ENCODE measurements around the gene CCDC89. TPM values are rescaled to one million over a fixed set of nuclear protein-coding genes. Genes with fewer than 3 reads are reported as not detected.

The CCDC89 gene
- total and polyA plus RNA-seq, 2 donors (not counting 3 experiments of a cell fraction or from before 2014, with no cell fraction given) = not detected

DNA sequence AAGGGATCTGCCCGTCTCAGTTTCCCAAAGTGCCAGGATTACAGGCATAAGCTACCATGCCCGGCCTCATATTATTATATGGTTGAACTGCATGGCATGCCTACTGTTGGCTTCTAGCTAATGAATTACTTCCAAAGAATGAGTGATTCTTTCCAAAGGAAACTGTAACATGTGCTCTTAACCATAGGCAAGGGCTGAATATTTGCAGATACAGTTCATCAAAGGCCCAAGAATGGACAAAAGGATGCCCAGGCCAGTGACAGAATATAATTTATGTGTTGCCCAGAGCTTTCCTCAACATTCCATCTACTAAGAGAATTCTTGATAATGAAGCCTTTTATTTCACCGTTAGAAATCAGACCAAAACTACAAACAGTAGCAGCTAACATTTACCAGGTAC is 27.0 kb upstream of the CCDC89 start:
- H4K20me1 ChIP-seq (replicated peaks; ENCODE audit: control insufficient read depth, extremely low read depth, insufficient read depth, low read length) = no peaks in the 10 kb centered on the region
- no peak overlapping the region for H3K27ac ChIP-seq (ENCODE audit: insufficient read depth, low read depth, low read length)
- dilution Hi-C loops (cut with MboI; ENCODE audit: extremely low pct_ligation_motif_present, low sequenced_read_pairs) (no loop called here), intact Hi-C loops (cut with micrococcal nuclease) (no loop called here)
- no peaks in the 10 kb centered on the region for H3K9me1 ChIP-seq (replicated peaks; ENCODE audit: control insufficient read depth, extremely low read depth, insufficient read depth, low read length)
- TF ChIP-seq, protein P1, sequence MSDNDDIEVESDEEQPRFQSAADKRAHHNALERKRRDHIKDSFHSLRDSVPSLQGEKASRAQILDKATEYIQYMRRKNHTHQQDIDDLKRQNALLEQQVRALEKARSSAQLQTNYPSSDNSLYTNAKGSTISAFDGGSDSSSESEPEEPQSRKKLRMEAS (IDR thresholded peaks at IDR 0.05; ENCODE audit: insufficient read depth, insufficient read length) = no peak
- TF ChIP-seq MYC (IDR thresholded peaks at IDR 0.05; ENCODE audit: low read depth, low read length) = no peak
- no peak for DNase-seq (ENCODE audit: low read depth, low spot score)
- no peaks in the 10 kb centered on the region for H3K9me3 ChIP-seq (replicated peaks; ENCODE audit: control insufficient read depth, insufficient read depth, low read length)
- H3K4me2 ChIP-seq (ENCODE audit: insufficient read depth, low read length) = no peak overlapping the region
- H3K4me3 ChIP-seq (replicated peaks in 1 of 3; ENCODE audit: insufficient read depth in 1 of 3, low read depth in 1 of 3, low read length in 3 of 3) = no peak overlapping the region
- no peak overlapping the region for H3K9ac ChIP-seq (replicated peaks; ENCODE audit: extremely low read depth, insufficient read depth, low read length)
- H3K36me3 ChIP-seq (ENCODE audit: control insufficient read depth in 2 of 2, extremely low read depth in 1 of 2, insufficient read depth in 2 of 2, low read length in 2 of 2) = no peaks in the 10 kb centered on the region
- H3K27me3 ChIP-seq (ENCODE audit: control insufficient read depth in 2 of 2, insufficient read depth in 2 of 2, low read length in 2 of 2) = no peaks in the 10 kb centered on the region
- BruUV-seq (replicated peaks) = no TSS peak
- H2AFZ ChIP-seq (ENCODE audit: low read depth, low read length) = no peak overlapping the region
- ChIA-PET POLR2A (no interaction called here), CTCF (interaction anchor here (0.9 to 1.5 kb wide), 5 partner anchors 9 to 142 kb away, joined by 3 to 7 read pairs (median 3); partner anchors contain the start of gene CCDC83)
- H3K79me2 ChIP-seq (ENCODE audit: control insufficient read depth, insufficient read depth, low read length) = no peaks in the 10 kb centered on the region
- no peaks in the 10 kb centered on the region for H3K4me1 ChIP-seq (ENCODE audit: control insufficient read depth, extremely low read depth, insufficient read depth, low read length)
- no peak for FAIRE-seq

DNA sequence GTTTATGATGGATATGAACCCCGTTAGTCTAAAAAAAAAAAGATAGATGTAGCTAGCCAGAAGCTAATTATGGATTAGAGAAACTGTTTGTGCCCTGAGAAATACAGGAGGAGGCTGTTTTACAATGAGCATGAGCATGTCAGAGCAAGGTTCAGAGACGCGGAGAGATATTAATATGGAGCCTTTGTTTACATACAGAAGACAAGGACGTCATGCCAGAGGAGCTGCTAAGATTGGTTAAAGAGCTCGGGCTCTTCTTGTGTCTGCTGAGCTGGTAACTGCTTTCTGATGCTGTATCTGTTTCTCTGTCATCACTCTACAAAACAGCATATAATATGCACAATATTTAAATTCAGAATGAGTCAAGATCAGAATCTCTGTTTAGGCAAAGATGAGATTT is 24.9 kb upstream of the CCDC89 start:
- no peaks in the 10 kb centered on the region for H3K9me1 ChIP-seq (replicated peaks; ENCODE audit: control insufficient read depth, extremely low read depth, insufficient read depth, low read length)
- H3K79me2 ChIP-seq (ENCODE audit: control insufficient read depth, insufficient read depth, low read length) = no peaks in the 10 kb centered on the region
- no peaks in the 10 kb centered on the region for H3K36me3 ChIP-seq (ENCODE audit: control insufficient read depth in 2 of 2, extremely low read depth in 1 of 2, insufficient read depth in 2 of 2, low read length in 2 of 2)
- no TSS peak for BruUV-seq (replicated peaks)
- DNase-seq (ENCODE audit: low read depth, low spot score) (no peak), FAIRE-seq (no peak)
- POLR2A ChIA-PET = no interaction called here
- H3K9ac ChIP-seq (replicated peaks; ENCODE audit: extremely low read depth, insufficient read depth, low read length) = no peak overlapping the region
- no peaks in the 10 kb centered on the region for H4K20me1 ChIP-seq (replicated peaks; ENCODE audit: control insufficient read depth, extremely low read depth, insufficient read depth, low read length)
- H3K27ac ChIP-seq (ENCODE audit: insufficient read depth, low read depth, low read length) = no peak overlapping the region
- TF ChIP-seq, protein P1 (IDR thresholded peaks at IDR 0.05; ENCODE audit: insufficient read depth, insufficient read length) = no peak
- TF ChIP-seq MYC (IDR thresholded peaks at IDR 0.05; ENCODE audit: low read depth, low read length) = no peak
- dilution Hi-C loops (cut with MboI; ENCODE audit: extremely low pct_ligation_motif_present, low sequenced_read_pairs) = no loop called here
- CTCF ChIA-PET = interaction anchor here (1.2 kb wide), 1 partner anchor 16 kb away, joined by 5 read pairs; no protein-coding TSS in a partner anchor
- no peak overlapping the region for H3K4me3 ChIP-seq (replicated peaks in 1 of 3; ENCODE audit: insufficient read depth in 1 of 3, low read depth in 1 of 3, low read length in 3 of 3)
- H3K9me3 ChIP-seq (replicated peaks; ENCODE audit: control insufficient read depth, insufficient read depth, low read length) = no peaks in the 10 kb centered on the region
- no peaks in the 10 kb centered on the region for H3K4me1 ChIP-seq (ENCODE audit: control insufficient read depth, extremely low read depth, insufficient read depth, low read length)
- no peak overlapping the region for H2AFZ ChIP-seq (ENCODE audit: low read depth, low read length)
- no peak overlapping the region for H3K4me2 ChIP-seq (ENCODE audit: insufficient read depth, low read length)
- intact Hi-C loops (cut with micrococcal nuclease) = no loop called here
- H3K27me3 ChIP-seq (ENCODE audit: control insufficient read depth in 2 of 2, insufficient read depth in 2 of 2, low read length in 2 of 2) = no peaks in the 10 kb centered on the region

All from endothelial cell of umbilical vein (primary cell).